ENCODE measurements around the gene PECR.
A peak's percentile ranks its signal among the peaks of the same experiment; 100 is the strongest.
"Not testable (repeated sequence)": the region's sequence is repeated elsewhere in the genome, so short reads cannot be mapped to it uniquely, and the experiment has no call there.

Gene PECR

GRCh38 chr2:216023055-216023648, 58.5 kb downstream of the PECR start:
- peak; percentile 53 for DNase-seq

DNA sequence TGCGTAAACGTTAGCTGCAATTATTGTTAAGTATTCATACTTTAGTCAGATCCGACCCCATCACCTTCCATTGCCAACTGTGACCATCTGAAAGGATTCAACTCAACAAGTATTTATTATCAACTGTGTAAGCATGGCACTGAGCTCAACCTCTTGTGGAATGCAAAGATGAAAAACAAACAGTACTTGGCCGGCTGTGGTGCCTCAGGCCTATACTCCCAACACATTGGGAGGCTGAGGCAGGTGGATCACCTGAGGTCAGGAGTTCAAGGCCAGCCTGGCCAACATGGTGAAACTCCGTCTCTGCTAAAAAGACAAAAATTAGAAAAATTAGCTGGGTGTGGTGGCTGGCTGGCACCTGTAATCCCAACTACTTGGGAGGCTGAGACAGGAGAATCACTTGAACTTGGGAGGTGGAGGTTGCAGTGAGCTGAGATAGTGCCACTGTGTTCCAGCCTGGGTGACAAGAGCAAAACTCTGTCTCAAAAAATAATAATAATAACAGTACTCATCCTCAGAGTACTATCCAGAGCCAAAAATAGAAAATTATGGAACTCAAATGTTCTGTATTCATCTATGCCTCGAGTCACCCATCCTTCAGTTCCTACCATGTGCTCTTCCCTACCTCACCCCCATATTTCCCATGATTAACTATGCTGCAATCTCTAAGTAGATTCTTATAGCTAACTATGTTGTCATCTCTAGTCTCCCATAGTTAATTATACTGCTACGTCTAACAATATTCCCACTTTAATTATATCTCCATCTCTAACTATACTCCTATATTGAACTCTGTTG, 59.6 kb downstream of the PECR start:
- DNase-seq = no peak

DNA sequence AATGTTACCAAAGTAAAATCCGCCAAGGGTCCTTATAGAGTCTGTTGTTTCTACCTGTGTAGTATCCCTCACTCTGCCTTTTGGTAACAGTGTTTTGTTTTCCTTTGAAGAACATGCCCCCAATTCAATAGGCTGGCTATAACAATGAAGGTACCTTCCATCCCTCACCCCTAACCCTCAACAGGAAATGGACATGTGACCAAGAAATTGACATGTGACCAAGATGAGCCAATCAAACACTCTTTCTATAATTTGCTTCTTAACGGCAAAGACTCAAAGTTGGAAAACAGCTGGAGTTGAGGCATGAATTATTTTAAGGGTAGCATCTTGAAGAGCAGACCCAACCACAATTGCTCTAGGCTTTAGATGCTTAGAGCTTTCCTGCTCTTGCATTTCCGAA, 62.9 kb downstream of the PECR start:
- DNase-seq = no peak

DNA sequence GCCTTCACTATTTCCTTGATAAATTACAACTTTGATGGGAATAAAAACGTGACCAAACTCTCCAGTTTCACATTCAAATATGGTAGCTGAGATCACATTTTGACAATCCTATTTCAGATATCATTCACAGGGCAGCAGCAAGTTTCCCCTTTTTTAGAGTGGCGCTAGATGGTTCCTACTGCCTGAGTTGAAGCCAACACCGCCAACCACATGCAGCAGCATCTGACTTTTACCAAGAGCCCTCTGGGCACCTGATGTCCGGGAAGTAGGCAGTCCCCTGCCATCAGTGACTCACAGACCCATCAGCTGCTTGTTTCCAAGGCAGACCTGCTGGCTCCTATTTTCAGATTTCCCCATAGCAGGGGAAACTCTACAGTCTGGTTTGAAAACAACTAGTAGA, 64.2 kb downstream of the PECR start:
- peak; percentile 43 for DNase-seq

DNA sequence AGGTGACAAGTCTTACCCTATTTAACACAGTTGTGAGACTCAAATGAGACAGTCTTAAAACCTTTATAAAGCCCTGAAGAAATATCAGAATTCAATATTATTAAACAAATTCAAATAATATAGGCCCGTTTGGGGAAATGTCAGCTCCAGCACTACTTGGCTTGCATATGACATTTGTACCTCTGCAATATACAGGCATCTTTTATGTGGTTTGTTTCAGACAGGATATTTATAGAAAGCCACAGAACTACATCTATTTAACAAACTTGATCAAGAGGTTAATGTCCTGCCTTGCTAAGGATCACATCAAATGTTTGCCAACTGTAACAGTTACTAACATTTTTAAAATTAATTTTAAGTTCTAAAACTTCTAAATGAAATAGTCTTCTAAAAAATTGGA, 65.0 kb downstream of the PECR start:
- DNase-seq = no peak

DNA sequence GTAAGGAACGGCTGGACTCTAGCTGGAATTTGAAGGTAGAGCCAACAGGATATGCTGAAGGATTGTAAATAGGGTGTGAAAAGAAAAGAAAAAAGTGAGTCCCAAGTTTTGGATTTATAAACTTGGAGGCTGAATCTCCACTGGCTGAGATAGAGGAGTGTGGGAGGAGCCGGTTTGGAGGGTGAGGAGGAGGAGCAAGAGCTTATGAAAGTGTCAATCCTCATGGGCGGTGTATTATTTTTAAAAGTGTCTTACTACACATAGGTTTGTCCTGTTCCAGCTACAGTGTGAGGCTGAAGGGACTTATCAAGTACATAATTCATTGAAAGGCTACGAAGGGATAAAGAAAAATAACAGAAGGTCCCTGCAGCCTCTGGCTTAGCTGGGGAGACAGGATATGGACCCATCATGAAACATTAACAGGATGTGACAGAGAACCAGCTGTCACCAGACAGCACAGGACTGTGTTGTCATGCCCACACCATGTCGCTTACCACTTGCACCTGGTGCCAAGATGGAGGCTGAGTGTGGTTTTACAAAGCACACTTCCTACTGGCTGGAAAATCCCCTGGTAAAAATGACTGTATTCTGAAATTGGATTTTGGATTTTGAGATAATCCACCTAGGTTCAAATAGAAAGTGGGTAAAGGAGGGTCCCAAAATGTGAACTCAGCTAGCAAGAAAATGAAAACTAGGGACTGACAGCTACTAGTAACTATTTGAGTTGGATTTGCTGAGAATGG, 65.7 kb downstream of the PECR start:
- no peak for DNase-seq

GRCh38 chr2:216014986-216015385, 66.6 kb downstream of the PECR start:
- DNase-seq = no peak

- no peak for DNase-seq
Observed at GRCh38 chr2:216014006-216014405, 67.6 kb downstream of the PECR start.

DNA sequence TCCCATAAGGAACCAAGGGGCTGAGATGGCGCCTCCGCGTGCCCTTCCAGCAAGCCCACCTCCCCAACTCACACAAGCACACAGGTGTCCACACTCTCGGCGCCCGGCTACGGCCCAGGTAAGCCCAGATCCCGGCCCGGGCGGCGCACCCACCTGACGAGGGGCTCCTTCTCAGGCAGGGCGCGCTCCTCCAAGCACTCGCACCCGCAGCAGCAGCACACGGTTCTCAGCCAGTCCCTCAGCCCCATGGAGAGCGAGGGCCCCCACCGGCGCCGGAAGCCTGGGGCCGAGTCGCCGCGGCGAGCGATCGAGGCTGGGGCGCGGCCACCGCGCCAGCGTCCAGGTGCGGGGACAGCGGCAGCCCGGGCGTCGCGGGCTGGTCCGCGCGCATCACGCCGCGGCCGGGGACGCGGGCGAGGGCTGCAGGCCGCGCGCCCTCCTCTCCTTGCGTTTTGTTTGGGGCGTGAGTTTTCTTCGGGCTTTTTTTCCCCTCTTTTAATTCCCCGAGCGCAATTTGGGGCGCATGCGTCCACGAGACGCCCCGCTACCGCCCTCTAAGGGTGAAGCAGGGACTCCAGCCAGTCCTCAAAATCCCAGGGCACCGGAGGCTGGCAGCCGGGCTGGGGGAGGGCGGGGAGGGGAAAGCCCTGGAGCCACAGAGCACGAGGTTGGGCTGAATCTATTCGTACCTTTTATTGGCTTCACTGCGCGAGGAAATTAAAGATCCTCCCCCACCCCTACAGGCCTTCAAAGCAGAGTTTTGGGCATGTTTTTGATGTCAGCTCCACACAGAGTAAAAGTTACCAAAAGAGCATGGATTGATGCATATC, 68.3 kb downstream of the PECR start, which contains the start of gene MREG:
Gene MREG (minus strand): TSS at position 472 of the 830 bp plus-strand sequence. CDS start 224 bp downstream, at position 248.
- peak; percentile 89 for DNase-seq

DNA sequence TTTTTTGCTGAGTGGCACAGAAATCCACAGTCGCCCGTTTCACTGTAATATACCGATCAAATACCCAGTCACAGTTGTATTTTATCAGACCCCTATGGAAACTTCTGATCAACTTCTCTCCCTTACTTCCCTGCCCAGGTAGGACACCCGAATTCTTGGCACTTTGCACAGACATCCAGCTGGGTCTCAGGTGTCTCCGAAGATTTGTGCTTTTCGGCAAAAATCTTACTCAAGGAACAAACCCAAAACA, 68.9 kb downstream of the PECR start:
- DNase-seq = no peak

GRCh38 chr2:216012133-216012829, 69.3 kb downstream of the PECR start:
- DNase-seq = no peak

DNA sequence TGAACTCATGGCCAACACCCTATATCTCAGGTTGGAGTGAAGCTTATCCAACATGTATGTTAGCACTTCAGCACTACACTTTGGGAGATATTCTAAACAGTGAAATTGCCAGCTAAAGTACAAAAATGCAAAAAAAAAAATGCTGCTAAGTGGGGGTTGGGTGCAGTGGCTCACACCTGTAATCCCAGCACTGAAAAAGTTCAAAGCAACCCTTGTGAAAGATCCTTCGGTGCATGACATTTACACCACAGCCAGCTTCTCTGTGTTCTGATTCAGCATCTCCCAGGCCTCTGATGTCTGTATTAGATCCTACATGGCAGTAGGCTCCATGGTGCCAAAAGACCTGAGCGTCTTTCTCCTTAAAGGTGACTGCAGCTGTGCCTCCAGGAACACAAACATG, 72.4 kb downstream of the PECR start:
- not testable (repeated sequence) for DNase-seq

DNA sequence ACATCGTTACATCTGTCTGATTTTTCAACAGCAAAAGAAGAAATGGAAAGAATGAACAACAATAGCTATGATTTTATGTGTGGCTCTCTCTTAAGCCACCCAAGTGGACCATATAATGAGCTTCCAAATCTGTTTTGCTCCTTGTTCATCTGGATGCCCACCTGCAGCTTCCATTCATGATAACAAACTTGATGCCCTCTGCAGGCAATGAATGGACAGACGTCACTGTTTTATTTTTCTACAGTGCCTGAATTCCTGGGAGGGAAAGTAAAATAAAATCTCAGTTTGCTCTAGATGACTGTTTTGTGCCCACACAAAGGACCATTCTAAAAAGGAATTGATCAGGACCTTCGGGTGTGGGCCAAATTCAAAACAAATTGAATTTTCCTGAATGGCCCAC, 73.2 kb downstream of the PECR start:
- DNase-seq = no peak

DNA sequence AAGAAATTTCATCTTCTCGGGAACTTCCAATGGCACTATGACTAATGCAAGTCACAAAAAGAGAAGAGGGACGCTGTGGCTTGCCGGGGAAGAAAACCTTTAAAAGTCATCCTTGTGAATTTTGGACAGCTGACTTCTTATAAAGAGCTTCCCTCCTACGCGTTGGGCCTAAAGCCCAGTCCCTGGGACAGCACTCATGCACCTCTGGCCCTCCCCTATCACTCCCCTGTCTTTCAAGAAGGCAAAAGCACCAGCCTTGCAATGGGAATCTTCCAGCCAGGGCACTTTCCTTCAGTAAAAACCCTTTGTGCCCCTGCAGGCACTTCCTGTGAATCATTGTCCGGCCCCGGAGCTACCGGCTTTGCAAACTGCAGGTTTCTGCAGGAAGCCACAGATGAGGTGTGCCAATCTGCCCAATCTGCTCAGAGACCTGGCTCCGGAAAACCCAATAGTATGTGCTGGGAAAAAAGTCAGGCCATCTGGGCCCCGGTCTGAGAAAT, 75.4 kb downstream of the PECR start:
- DNase-seq = no peak

DNA sequence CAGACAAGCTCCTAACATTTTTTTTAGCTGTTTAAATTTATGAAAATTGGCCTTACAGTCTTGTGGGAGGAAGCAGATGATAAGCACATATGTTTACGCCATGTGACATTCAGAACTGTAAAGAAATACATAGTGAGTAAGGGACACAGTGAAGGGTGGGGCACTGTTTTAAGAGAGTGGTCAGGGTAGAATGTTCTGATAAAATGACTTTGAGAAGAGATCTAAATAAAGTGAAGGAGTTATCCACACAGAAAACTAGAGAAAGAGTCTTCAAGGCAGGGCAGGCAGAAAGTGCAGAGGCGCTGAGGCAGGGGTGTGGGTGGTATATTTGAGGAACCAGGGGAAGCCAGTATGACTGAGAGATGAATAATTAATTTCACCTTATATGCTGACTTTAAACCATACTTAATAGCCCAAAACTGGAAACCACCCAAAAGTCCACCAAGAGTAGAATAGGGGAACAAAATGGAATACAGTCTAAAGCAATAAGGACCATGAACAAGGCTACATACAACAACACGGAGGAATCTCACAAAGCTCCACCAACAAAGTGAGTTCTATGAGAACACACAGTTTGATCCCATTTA, 76.8 kb downstream of the PECR start:
- DNase-seq = no peak

GRCh38 chr2:216003876-216004696, 77.5 kb downstream of the PECR start:
- DNase-seq = no peak

- no peak for DNase-seq
Observed at GRCh38 chr2:216002693-216003092, 78.9 kb downstream of the PECR start.

- no peak for DNase-seq
Observed at GRCh38 chr2:216002101-216002678, 79.4 kb downstream of the PECR start.

DNA sequence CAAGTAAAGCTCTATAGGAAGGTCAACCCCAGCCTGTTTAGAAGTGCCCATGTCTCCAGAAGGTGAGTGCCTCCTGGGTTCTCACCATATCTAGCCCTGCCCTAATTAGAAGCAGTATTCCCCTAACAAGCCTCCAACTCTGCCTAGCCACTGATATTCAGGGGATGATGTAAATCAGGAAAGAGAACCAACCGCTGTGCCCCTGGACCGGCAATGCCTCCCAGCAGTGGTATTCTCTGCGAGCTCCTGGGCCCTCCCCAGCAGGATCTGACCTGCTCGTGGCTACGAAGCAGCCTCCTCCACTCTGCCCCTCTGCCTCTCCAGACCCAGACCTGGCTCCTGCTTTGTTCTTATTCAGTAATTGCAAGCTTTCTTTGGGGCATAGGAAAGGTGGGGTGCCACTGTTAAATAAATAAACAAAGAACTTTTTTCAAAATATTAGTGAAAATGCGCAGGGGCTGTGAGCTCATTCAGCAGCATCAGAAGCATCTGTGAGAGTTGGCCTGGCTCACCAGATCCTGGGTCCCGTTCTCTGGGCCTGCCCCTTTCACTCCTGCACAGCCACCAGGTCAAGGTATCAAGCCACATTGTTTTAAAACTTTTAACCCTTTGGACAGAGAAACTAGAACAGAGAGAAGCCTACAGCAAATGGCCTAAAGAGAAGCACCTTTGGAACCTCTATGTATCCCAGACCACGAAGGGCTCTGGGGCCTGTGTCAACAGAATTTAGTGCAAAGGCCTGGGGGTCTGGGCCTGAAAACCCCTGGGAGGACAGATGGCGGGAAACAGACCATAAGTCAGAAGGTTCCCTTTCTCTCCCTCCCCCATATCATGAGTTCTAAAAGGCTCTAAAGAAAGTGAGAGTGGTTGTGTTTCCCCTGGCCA, 80.2 kb downstream of the PECR start:
- no peak for DNase-seq

DNA sequence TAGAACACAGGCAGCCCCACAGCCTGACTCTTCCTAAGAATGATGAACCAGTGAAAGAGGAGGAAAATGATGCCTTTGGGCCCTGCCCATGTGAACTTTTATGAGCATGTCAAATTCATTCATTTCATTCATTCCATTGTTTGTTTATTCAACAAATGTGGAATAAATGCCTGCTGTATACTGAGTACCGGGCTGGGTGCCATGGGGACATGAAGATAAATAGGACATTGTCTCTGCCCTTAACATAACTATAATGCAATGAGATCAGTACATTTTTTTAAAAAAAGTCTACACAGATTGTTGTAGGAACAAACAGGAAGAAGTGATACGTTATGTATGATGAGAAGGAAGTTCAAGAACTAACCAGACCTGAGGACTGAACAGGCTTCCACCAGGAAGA, 83.0 kb downstream of the PECR start:
- DNase-seq = no peak
